Neural crest cell (in vitro differentiated cells): Measurements from ENCODE around the gene HELZ2. TPM values are rescaled to one million over a fixed set of nuclear protein-coding genes. Genes with fewer than 3 reads are reported as not detected.

ENCODE experiments used
- DNase-seq: peaks from one replicate; pipeline ENCODE4 v3.0.0; 2021; ENCODE audit warnings: low read depth, mixed read lengths, low spot score
- H3K27ac Mint-ChIP-seq: one replicate; pipeline ENCODE4 v1.8.0; 2021; ENCODE audit warnings: mild to moderate bottlenecking, mixed read lengths; ENCODE audit not compliant: unreplicated experiment
- H3K27me3 Mint-ChIP-seq: 2 replicates; pipeline ENCODE4 v1.8.0; 2021; ENCODE audit warnings: low read depth, mild to moderate bottlenecking, mixed read lengths
- H3K36me3 Mint-ChIP-seq: 2 replicates; pipeline ENCODE4 v1.8.0; 2021; ENCODE audit warnings: low read depth, mild to moderate bottlenecking, mixed read lengths
- H3K4me1 Mint-ChIP-seq: 2 replicates; pipeline ENCODE4 v1.8.0; 2021; ENCODE audit warnings: mixed read lengths
- H3K4me3 Mint-ChIP-seq: one replicate; pipeline ENCODE4 v1.8.0; 2021; ENCODE audit warnings: mild to moderate bottlenecking, mixed read lengths
- H3K9me3 Mint-ChIP-seq: 2 replicates; pipeline ENCODE4 v1.8.0; 2021; ENCODE audit warnings: mixed read lengths
- total RNA-seq: library from RNA; stranded (reverse); gene quantifications from 2 replicates; pipeline ENCODE4 v1.2.1, GENCODE V29; 2021
- TF ChIP-seq, protein P1 (sequence below): fragments of 200-600 bp; sonication (generic); conservative IDR thresholded peaks from 2 replicates; pipeline ENCODE4 v1.5.0; 2021; ENCODE audit warnings: antibody characterized with exemption, mild to moderate bottlenecking

Gene HELZ2
- total RNA-seq, 1 donor from 2014 or later, result 22.3 TPM

DNA sequence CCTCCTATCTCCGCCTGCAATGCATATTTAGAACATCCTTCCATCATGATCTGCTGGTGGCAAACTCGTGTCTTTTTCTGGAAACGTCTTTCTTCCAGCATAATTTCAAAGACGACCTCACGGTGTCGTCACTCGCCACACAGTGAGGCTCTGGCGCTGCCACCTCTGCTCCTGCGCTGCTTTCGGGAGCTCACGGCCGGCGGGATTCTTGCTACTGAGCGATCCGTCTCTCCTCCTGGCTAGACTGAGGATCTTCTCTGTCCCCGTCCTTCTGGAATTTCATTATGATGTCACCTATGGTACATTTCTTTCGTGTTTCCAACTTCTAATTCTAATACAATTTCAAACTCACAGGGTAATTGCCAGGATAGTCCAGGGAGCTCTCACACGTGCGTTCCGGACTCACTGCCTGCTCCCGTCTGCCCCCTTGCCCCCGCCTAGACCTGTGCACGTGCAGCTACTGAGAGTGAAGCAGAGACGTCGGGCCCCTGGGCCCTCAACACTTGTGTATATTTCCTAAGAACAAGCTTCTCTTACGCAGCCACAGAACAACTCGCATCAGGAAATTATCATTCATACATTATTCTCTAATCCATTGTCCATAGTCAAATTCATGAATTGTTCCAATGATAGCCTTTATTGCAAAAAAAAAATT lies 25.5 kb upstream of the HELZ2 start:
- Mint-ChIP-seq H3K9me3 (no peaks in the 10 kb centered on the region), H3K27ac (no peak overlapping the region), H3K4me1 (no peaks in the 10 kb centered on the region), H3K4me3 (no peak overlapping the region), H3K36me3 (peaks cover 7% of the 10 kb centered on the region), H3K27me3 (no peaks in the 10 kb centered on the region)
- TF ChIP-seq, protein P1, sequence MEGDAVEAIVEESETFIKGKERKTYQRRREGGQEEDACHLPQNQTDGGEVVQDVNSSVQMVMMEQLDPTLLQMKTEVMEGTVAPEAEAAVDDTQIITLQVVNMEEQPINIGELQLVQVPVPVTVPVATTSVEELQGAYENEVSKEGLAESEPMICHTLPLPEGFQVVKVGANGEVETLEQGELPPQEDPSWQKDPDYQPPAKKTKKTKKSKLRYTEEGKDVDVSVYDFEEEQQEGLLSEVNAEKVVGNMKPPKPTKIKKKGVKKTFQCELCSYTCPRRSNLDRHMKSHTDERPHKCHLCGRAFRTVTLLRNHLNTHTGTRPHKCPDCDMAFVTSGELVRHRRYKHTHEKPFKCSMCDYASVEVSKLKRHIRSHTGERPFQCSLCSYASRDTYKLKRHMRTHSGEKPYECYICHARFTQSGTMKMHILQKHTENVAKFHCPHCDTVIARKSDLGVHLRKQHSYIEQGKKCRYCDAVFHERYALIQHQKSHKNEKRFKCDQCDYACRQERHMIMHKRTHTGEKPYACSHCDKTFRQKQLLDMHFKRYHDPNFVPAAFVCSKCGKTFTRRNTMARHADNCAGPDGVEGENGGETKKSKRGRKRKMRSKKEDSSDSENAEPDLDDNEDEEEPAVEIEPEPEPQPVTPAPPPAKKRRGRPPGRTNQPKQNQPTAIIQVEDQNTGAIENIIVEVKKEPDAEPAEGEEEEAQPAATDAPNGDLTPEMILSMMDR, result no peak
- no peak for DNase-seq

- Mint-ChIP-seq H3K4me3 (no peak overlapping the region), H3K36me3 (peaks cover 7% of the 10 kb centered on the region)
Observed at GRCh38 chr20:63598479-63599395, 24.7 kb upstream of the HELZ2 start.

GRCh38 chr20:63597651-63598478 lies 23.8 kb upstream of the HELZ2 start:
- TF ChIP-seq, protein P1, result no peak
- H3K4me1 Mint-ChIP-seq, result no peaks in the 10 kb centered on the region
- no peak for DNase-seq
- H3K9me3 Mint-ChIP-seq, result no peaks in the 10 kb centered on the region
- H3K27me3 Mint-ChIP-seq, result no peaks in the 10 kb centered on the region
- H3K4me3 Mint-ChIP-seq, result no peak overlapping the region
- peaks cover 5% of the 10 kb centered on the region for H3K36me3 Mint-ChIP-seq
- no peak overlapping the region for H3K27ac Mint-ChIP-seq

More at GRCh38 chr20:63598479-63599395, 24.7 kb upstream of the HELZ2 start:
- no peaks in the 10 kb centered on the region for H3K4me1 Mint-ChIP-seq
- no peaks in the 10 kb centered on the region for H3K9me3 Mint-ChIP-seq
- H3K27ac Mint-ChIP-seq, result peak overlapping the region; percentile 91
- TF ChIP-seq, protein P1, result no peak
- DNase-seq, result no peak
- no peaks in the 10 kb centered on the region for H3K27me3 Mint-ChIP-seq

DNA sequence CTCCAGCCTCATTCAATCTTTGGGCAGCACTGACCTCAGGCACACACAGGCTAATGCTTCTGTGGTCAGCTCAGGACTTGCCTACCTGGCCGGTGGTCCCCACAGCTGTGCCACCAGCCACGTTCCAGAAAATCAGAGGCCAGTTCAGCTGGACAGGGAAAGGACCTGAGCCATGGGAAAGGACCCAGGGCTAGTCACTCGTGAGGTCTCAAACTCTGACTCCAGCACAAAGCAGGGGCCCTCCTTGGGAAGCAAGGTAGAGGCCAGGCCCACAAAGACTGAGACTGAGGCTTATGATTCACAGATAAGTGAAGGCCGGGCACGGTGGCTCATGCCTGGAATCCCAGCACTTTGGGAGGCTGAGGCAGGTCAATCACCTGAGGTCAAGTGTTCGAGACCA lies 22.4 kb upstream of the HELZ2 start:
- DNase-seq, result no peak
- H3K36me3 Mint-ChIP-seq, result no peaks in the 10 kb centered on the region
- H3K4me3 Mint-ChIP-seq, result no peak overlapping the region
- H3K27me3 Mint-ChIP-seq, result no peaks in the 10 kb centered on the region
- H3K9me3 Mint-ChIP-seq, result no peaks in the 10 kb centered on the region
- TF ChIP-seq, protein P1, result no peak
- H3K4me1 Mint-ChIP-seq, result no peaks in the 10 kb centered on the region
- H3K27ac Mint-ChIP-seq, result no peak overlapping the region

- Mint-ChIP-seq H3K4me3 (no peak overlapping the region), H3K4me1 (no peaks in the 10 kb centered on the region), H3K27ac (no peak overlapping the region), H3K27me3 (no peaks in the 10 kb centered on the region), H3K36me3 (peaks cover 5% of the 10 kb centered on the region), H3K9me3 (no peaks in the 10 kb centered on the region)
- DNase-seq, result no peak
- TF ChIP-seq, protein P1, result no peak
Observed at GRCh38 chr20:63595416-63596127, 21.5 kb upstream of the HELZ2 start.
